SK-N-MC (cell line): Measurements from ENCODE around the gene FARSB.

ENCODE experiments used
- EZH2 ChIP-seq: fragments of 200-600 bp; sonication (generic); IDR thresholded peaks from one replicate; pipeline ENCODE4 v1.6.1; 2017; ENCODE audit warnings: antibody characterized with exemption
- POLR2AphosphoS5 ChIP-seq: IDR thresholded peaks from 2 replicates; pipeline ENCODE4 v1.6.1; 2012; ENCODE audit warnings: mild to moderate bottlenecking, low read depth, low read length, borderline replicate concordance

DNA sequence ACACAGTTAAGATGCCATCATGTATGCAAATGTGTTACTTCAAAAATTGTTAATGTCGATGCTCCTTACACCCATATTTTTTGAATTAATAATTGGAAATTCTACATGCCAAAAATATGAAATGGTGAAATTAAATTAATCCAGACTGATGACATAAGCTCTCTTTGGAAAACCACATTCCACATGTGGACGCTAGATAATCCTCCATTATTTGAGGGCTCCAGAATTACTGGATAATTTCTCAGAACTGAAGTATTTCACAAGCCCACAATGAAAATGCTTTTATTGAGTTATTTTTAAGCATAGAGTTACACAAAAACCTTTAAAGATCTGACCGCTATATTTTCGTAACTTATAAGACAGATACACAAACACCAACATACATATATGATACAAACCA lies 47.8 kb downstream of the FARSB start:
- TF ChIP-seq POLR2AphosphoS5: no peak
- TF ChIP-seq EZH2: no peak
